HUDEP-2 (cell line): Measurements from ENCODE around the gene WWC2.

Source experiments
- DNase-seq, 76 experiments: peaks; one replicate each; lab custom pipeline; 2025; ENCODE audit not compliant: unreplicated experiment in 76 of 76; lab: John Stamatoyannopoulos, UW

The WWC2 gene

GRCh38 chr4:183192571-183192970 is 93.5 kb downstream of the WWC2 start:
- no peak for DNase-seq

- DNase-seq, result peak in 18 of 76 experiments; percentile 1 to 33 (median 10)
Observed at GRCh38 chr4:183193730-183194338, 94.8 kb downstream of the WWC2 start.

- DNase-seq, result no peak
Observed at GRCh38 chr4:183195534-183195933, 96.5 kb downstream of the WWC2 start.

- DNase-seq, result no peak
Observed at GRCh38 chr4:183197140-183197539, 98.1 kb downstream of the WWC2 start.

GRCh38 chr4:183200453-183200852 is 101.4 kb downstream of the WWC2 start:
- DNase-seq, result peak in 7 of 76 experiments; percentile 1 to 45 (median 7)

GRCh38 chr4:183201331-183201730 is 102.3 kb downstream of the WWC2 start:
- no peak for DNase-seq

GRCh38 chr4:183202523-183202922 is 103.5 kb downstream of the WWC2 start:
- DNase-seq, result no peak

- no peak for DNase-seq
Observed at GRCh38 chr4:183204793-183205192, 105.7 kb downstream of the WWC2 start.

GRCh38 chr4:183205193-183205592 is 106.1 kb downstream of the WWC2 start:
- DNase-seq, result no peak

GRCh38 chr4:183205709-183206108 is 106.7 kb downstream of the WWC2 start:
- DNase-seq, result no peak

GRCh38 chr4:183211533-183211932 is 112.5 kb downstream of the WWC2 start:
- DNase-seq, result no peak

- no peak for DNase-seq
Observed at GRCh38 chr4:183213996-183214395, 114.9 kb downstream of the WWC2 start.

- no peak for DNase-seq
Observed at GRCh38 chr4:183214912-183215488, 115.9 kb downstream of the WWC2 start.

GRCh38 chr4:183220236-183220635 is 121.2 kb downstream of the WWC2 start:
- no peak for DNase-seq

- DNase-seq, result no peak
Observed at GRCh38 chr4:183223053-183223452, 124.0 kb downstream of the WWC2 start.

- no peak for DNase-seq
Observed at GRCh38 chr4:183229397-183229796, 130.3 kb downstream of the WWC2 start.

- no peak for DNase-seq
Observed at GRCh38 chr4:183240581-183241321, 141.7 kb downstream of the WWC2 start.

- peak in 55 of 76 experiments; percentile 5 to 72 (median 29) for DNase-seq
Observed at GRCh38 chr4:183241322-183241640, 142.2 kb downstream of the WWC2 start.

GRCh38 chr4:183241721-183242151 is 142.7 kb downstream of the WWC2 start:
- DNase-seq, result peak in 2 of 76 experiments; percentile 2 to 40

- DNase-seq, result no peak
Observed at GRCh38 chr4:183242291-183242690, 143.2 kb downstream of the WWC2 start.

- no peak for DNase-seq
Observed at GRCh38 chr4:183244019-183244418, 145.0 kb downstream of the WWC2 start.

GRCh38 chr4:183244506-183244905 is 145.4 kb downstream of the WWC2 start:
- DNase-seq, result no peak
